ENCODE measurements around the gene IDUA.

- no peak for TF ChIP-seq CTCF (IDR thresholded peaks at IDR 0.05)
- TF ChIP-seq POLR2A (IDR thresholded peaks at IDR 0.05): no peak
Measured at GRCh38 chr4:955161-955921, 31.5 kb upstream of the IDUA start.

All from Peyer's patch (tissue), 4 donors.